ENCODE data around the gene MORN1. TPM values are rescaled to one million over a fixed set of nuclear protein-coding genes. Genes with fewer than 3 reads are reported as not detected.
"Not testable (repeated sequence)": the region's sequence is repeated elsewhere in the genome, so short reads cannot be mapped to it uniquely, and the experiment has no call there.

The MORN1 gene
- total and polyA plus RNA-seq, 2 donors = 5.7 to 6.4 TPM

GRCh38 chr1:2300004-2300771 is 91.2 kb downstream of the MORN1 start:
- Histone ChIP-seq H3K27ac (ENCODE audit: low read depth in 1 of 2, low read length in 1 of 2) (peak overlapping the region; percentile 90 to 96), H3K4me3 (ENCODE audit: low read length in 2 of 2) (peak overlapping the region; percentile 38 to 51), H3K4me1 (ENCODE audit: control insufficient read depth in 2 of 2, insufficient read depth in 2 of 2, low read length in 2 of 2) (peaks cover 30 to 44% of the 10 kb centered on the region in 2 donors), H3K36me3 (ENCODE audit: control insufficient read depth in 2 of 2, insufficient read depth in 2 of 2, low read length in 1 of 2) (peaks cover 17 to 26% of the 10 kb centered on the region in 2 donors), H3K9me3 (ENCODE audit: control insufficient read depth in 2 of 2, insufficient read depth in 1 of 2, low read length in 1 of 2) (peaks cover 0 to 7% of the 10 kb centered on the region in 2 donors), H3K27me3 (ENCODE audit: control insufficient read depth in 2 of 2, insufficient read depth in 1 of 2, low read length in 1 of 2) (no peaks in the 10 kb centered on the region)
- 41% methylated on average over 32 of the region's 32 CpGs for WGBS
- peak in 4 of 9 donors; percentile 57 to 86 (median 66) for DNase-seq (ENCODE audit: low read depth in 6 of 9, low spot score in 9 of 9)

- DNase-seq (ENCODE audit: low read depth in 6 of 9, low spot score in 9 of 9) = no peak
- Histone ChIP-seq H3K4me3 (ENCODE audit: low read length in 2 of 2) (no peak overlapping the region), H3K36me3 (ENCODE audit: control insufficient read depth in 2 of 2, insufficient read depth in 2 of 2, low read length in 1 of 2) (peaks cover 8 to 16% of the 10 kb centered on the region in 2 donors), H3K9me3 (ENCODE audit: control insufficient read depth in 2 of 2, insufficient read depth in 1 of 2, low read length in 1 of 2) (peaks cover 0 to 7% of the 10 kb centered on the region in 2 donors), H3K4me1 (ENCODE audit: control insufficient read depth in 2 of 2, insufficient read depth in 2 of 2, low read length in 2 of 2) (peaks cover 30 to 51% of the 10 kb centered on the region in 2 donors), H3K27me3 (ENCODE audit: control insufficient read depth in 2 of 2, insufficient read depth in 1 of 2, low read length in 1 of 2) (peaks cover 0 to 1% of the 10 kb centered on the region in 2 donors), H3K27ac (ENCODE audit: low read depth in 1 of 2, low read length in 1 of 2) (peak overlapping the region in 1 of 2 donors; percentile 96)
- WGBS = 89% methylated on average over 24 of the region's 24 CpGs
Observed at GRCh38 chr1:2299131-2299627, 92.2 kb downstream of the MORN1 start.

GRCh38 chr1:2298685-2299084 is 92.7 kb downstream of the MORN1 start:
- Histone ChIP-seq H3K27me3 (ENCODE audit: control insufficient read depth in 2 of 2, insufficient read depth in 1 of 2, low read length in 1 of 2) (peaks cover 0 to 2% of the 10 kb centered on the region in 2 donors), H3K4me1 (ENCODE audit: control insufficient read depth in 2 of 2, insufficient read depth in 2 of 2, low read length in 2 of 2) (peaks cover 30 to 55% of the 10 kb centered on the region in 2 donors), H3K27ac (ENCODE audit: low read depth in 1 of 2, low read length in 1 of 2) (no peak overlapping the region), H3K36me3 (ENCODE audit: control insufficient read depth in 2 of 2, insufficient read depth in 2 of 2, low read length in 1 of 2) (peaks cover 4 to 11% of the 10 kb centered on the region in 2 donors), H3K9me3 (ENCODE audit: control insufficient read depth in 2 of 2, insufficient read depth in 1 of 2, low read length in 1 of 2) (peaks cover 0 to 7% of the 10 kb centered on the region in 2 donors), H3K4me3 (ENCODE audit: low read length in 2 of 2) (no peak overlapping the region)
- no peak for DNase-seq (ENCODE audit: low read depth in 6 of 9, low spot score in 9 of 9)
- 89% methylated on average over 12 of the region's 12 CpGs for WGBS

- peaks cover 0 to 5% of the 10 kb centered on the region in 2 donors for H3K36me3 ChIP-seq (ENCODE audit: control insufficient read depth in 2 of 2, insufficient read depth in 2 of 2, low read length in 1 of 2)
- peaks cover 0 to 4% of the 10 kb centered on the region in 2 donors for H3K9me3 ChIP-seq (ENCODE audit: control insufficient read depth in 2 of 2, insufficient read depth in 1 of 2, low read length in 1 of 2)
- no peak overlapping the region for H3K27ac ChIP-seq (ENCODE audit: low read depth in 1 of 2, low read length in 1 of 2)
- H3K4me1 ChIP-seq (ENCODE audit: control insufficient read depth in 2 of 2, insufficient read depth in 2 of 2, low read length in 2 of 2) = peaks cover 30 to 60% of the 10 kb centered on the region in 2 donors
- H3K27me3 ChIP-seq (ENCODE audit: control insufficient read depth in 2 of 2, insufficient read depth in 1 of 2, low read length in 1 of 2) = peaks cover 0 to 5% of the 10 kb centered on the region in 2 donors
- DNase-seq (ENCODE audit: low read depth in 6 of 9, low spot score in 9 of 9) = no peak
- H3K4me3 ChIP-seq (ENCODE audit: low read length in 2 of 2) = no peak overlapping the region
- 98% methylated on average over 35 of the region's 35 CpGs for WGBS
Observed at GRCh38 chr1:2297246-2298011, 93.9 kb downstream of the MORN1 start.

- Histone ChIP-seq H3K9me3 (ENCODE audit: control insufficient read depth in 2 of 2, insufficient read depth in 1 of 2, low read length in 1 of 2) (no peaks in the 10 kb centered on the region), H3K27ac (ENCODE audit: low read depth in 1 of 2, low read length in 1 of 2) (no peak overlapping the region), H3K27me3 (ENCODE audit: control insufficient read depth in 2 of 2, insufficient read depth in 1 of 2, low read length in 1 of 2) (peaks cover 0 to 11% of the 10 kb centered on the region in 2 donors), H3K4me3 (ENCODE audit: low read length in 2 of 2) (no peak overlapping the region), H3K36me3 (ENCODE audit: control insufficient read depth in 2 of 2, insufficient read depth in 2 of 2, low read length in 1 of 2) (peaks cover 0 to 5% of the 10 kb centered on the region in 2 donors), H3K4me1 (ENCODE audit: control insufficient read depth in 2 of 2, insufficient read depth in 2 of 2, low read length in 2 of 2) (peaks cover 25 to 60% of the 10 kb centered on the region in 2 donors)
- DNase-seq (ENCODE audit: low read depth in 6 of 9, low spot score in 9 of 9) = no peak
- 95% methylated on average over 18 of the region's 18 CpGs for WGBS
Observed at GRCh38 chr1:2296614-2297013, 94.7 kb downstream of the MORN1 start.

- H3K4me3 ChIP-seq (ENCODE audit: low read length in 2 of 2); H3K9me3 ChIP-seq (ENCODE audit: control insufficient read depth in 2 of 2, insufficient read depth in 1 of 2, low read length in 1 of 2); H3K27ac ChIP-seq (ENCODE audit: low read depth in 1 of 2, low read length in 1 of 2); DNase-seq (ENCODE audit: low read depth in 6 of 9, low spot score in 9 of 9); H3K36me3 ChIP-seq (ENCODE audit: control insufficient read depth in 2 of 2, insufficient read depth in 2 of 2, low read length in 1 of 2): not testable (repeated sequence)
- WGBS = 95% methylated on average over 9 of the region's 9 CpGs
- Histone ChIP-seq H3K27me3 (ENCODE audit: control insufficient read depth in 2 of 2, insufficient read depth in 1 of 2, low read length in 1 of 2) (peaks cover 0 to 15% of the 10 kb centered on the region in 2 donors), H3K4me1 (ENCODE audit: control insufficient read depth in 2 of 2, insufficient read depth in 2 of 2, low read length in 2 of 2) (peaks cover 22 to 60% of the 10 kb centered on the region in 2 donors)
Observed at GRCh38 chr1:2296211-2296610, 95.1 kb downstream of the MORN1 start.

- no peak for DNase-seq (ENCODE audit: low read depth in 6 of 9, low spot score in 9 of 9)
Observed at GRCh38 chr1:2295526-2295925, 95.8 kb downstream of the MORN1 start.

GRCh38 chr1:2294725-2295078 is 96.7 kb downstream of the MORN1 start:
- WGBS = 48% methylated on average over 5 of the region's 5 CpGs
- no peak for DNase-seq (ENCODE audit: low read depth in 6 of 9, low spot score in 9 of 9)
- H3K4me3 ChIP-seq (ENCODE audit: low read length in 2 of 2) = no peak overlapping the region
- no peaks in the 10 kb centered on the region for H3K9me3 ChIP-seq (ENCODE audit: control insufficient read depth in 2 of 2, insufficient read depth in 1 of 2, low read length in 1 of 2)
- peaks cover 23 to 60% of the 10 kb centered on the region in 2 donors for H3K4me1 ChIP-seq (ENCODE audit: control insufficient read depth in 2 of 2, insufficient read depth in 2 of 2, low read length in 2 of 2)
- no peak overlapping the region for H3K27ac ChIP-seq (ENCODE audit: low read depth in 1 of 2, low read length in 1 of 2)
- peaks cover 0 to 5% of the 10 kb centered on the region in 2 donors for H3K36me3 ChIP-seq (ENCODE audit: control insufficient read depth in 2 of 2, insufficient read depth in 2 of 2, low read length in 1 of 2)
- H3K27me3 ChIP-seq (ENCODE audit: control insufficient read depth in 2 of 2, insufficient read depth in 1 of 2, low read length in 1 of 2) = peaks cover 5 to 30% of the 10 kb centered on the region in 2 donors

More at GRCh38 chr1:2295526-2295925, 95.8 kb downstream of the MORN1 start:
- 95% methylated on average over 13 of the region's 13 CpGs for WGBS
- Histone ChIP-seq H3K4me3 (ENCODE audit: low read length in 2 of 2) (no peak overlapping the region), H3K27me3 (ENCODE audit: control insufficient read depth in 2 of 2, insufficient read depth in 1 of 2, low read length in 1 of 2) (peaks cover 5 to 22% of the 10 kb centered on the region in 2 donors), H3K36me3 (ENCODE audit: control insufficient read depth in 2 of 2, insufficient read depth in 2 of 2, low read length in 1 of 2) (peaks cover 0 to 5% of the 10 kb centered on the region in 2 donors), H3K4me1 (ENCODE audit: control insufficient read depth in 2 of 2, insufficient read depth in 2 of 2, low read length in 2 of 2) (peaks cover 24 to 60% of the 10 kb centered on the region in 2 donors), H3K9me3 (ENCODE audit: control insufficient read depth in 2 of 2, insufficient read depth in 1 of 2, low read length in 1 of 2) (no peaks in the 10 kb centered on the region), H3K27ac (ENCODE audit: low read depth in 1 of 2, low read length in 1 of 2) (no peak overlapping the region)
